ENCODE results near the gene KANTR. TPM values are rescaled to one million over a fixed set of nuclear protein-coding genes. Genes with fewer than 3 reads are reported as not detected.

KANTR gene
- total RNA-seq, 1 experiment from 2014 or later = 13.2 TPM

GRCh38 chrX:53081925-53082772, 11.8 kb upstream of the KANTR start, which contains the start of gene TSPYL2:
TSS of gene TSPYL2 (plus strand) at chrX:53082367. CDS start at chrX:53082499, 132 bp downstream.
- peak within 1 kb of the TSS; percentile 90 for H3K4me3 Mint-ChIP-seq (ENCODE audit: unreplicated experiment)
- H3K27me3 Mint-ChIP-seq (ENCODE audit: insufficient read depth, unreplicated experiment) = no peaks in the 10 kb centered on the region
- POLR2A ChIA-PET = interaction anchor here (0.6 to 1.3 kb wide), 6 partner anchors 9 to 147 kb away, joined by 3 to 10 read pairs (median 3); partner anchors contain the start of gene GPR173
- H3K36me3 ChIP-seq (ENCODE audit: control insufficient read depth, insufficient read depth, low read length) = no peaks in the 10 kb centered on the region
- H3K27ac Mint-ChIP-seq (ENCODE audit: unreplicated experiment) = peak within 1 kb of the TSS; percentile 86
- BruUV-seq (replicated peaks) = TSS peak; percentile 42
- H3K9me3 Mint-ChIP-seq (ENCODE audit: unreplicated experiment) = no peaks in the 10 kb centered on the region
- H3K4me1 Mint-ChIP-seq (ENCODE audit: low read depth, unreplicated experiment) = peaks cover 7% of the 10 kb centered on the region
- no peak for TF ChIP-seq CTCF (IDR thresholded peaks at IDR 0.05; ENCODE audit: insufficient read depth in 1 of 2, low read depth in 1 of 2, low read length in 1 of 2, severe bottlenecking in 1 of 2, unreplicated experiment in 1 of 2)
- H3K27me3 ChIP-seq (replicated peaks; ENCODE audit: control insufficient read depth, insufficient read depth, low read length) = no peaks in the 10 kb centered on the region
- peaks cover 22% of the 10 kb centered on the region for H3K36me3 Mint-ChIP-seq (ENCODE audit: insufficient read depth, unreplicated experiment)
- no peaks in the 10 kb centered on the region for H3K4me1 ChIP-seq
- H3K9me3 ChIP-seq = no peaks in the 10 kb centered on the region
- intact Hi-C loops (cut with micrococcal nuclease; ENCODE audit: unreplicated experiment) = loop anchor here (1.0 to 5.0 kb wide), 2 partner anchors 11 to 600 kb away; no protein-coding TSS in a partner anchor
- DNase-seq = peak; percentile 95
- CTCF ChIA-PET = interaction anchor here (1.2 kb wide), 1 partner anchor 63 kb away, joined by 3 read pairs; no protein-coding TSS in a partner anchor
- peak within 1 kb of the TSS; percentile 76 for H3K4me3 ChIP-seq (ENCODE audit: low read depth, low read length)

GRCh38 chrX:53082773-53083616, 10.9 kb upstream of the KANTR start:
- BruUV-seq (replicated peaks) = no TSS peak
- TF ChIP-seq CTCF (IDR thresholded peaks at IDR 0.05; ENCODE audit: insufficient read depth in 1 of 2, low read depth in 1 of 2, low read length in 1 of 2, severe bottlenecking in 1 of 2, unreplicated experiment in 1 of 2) = no peak
- no peaks in the 10 kb centered on the region for H3K27me3 Mint-ChIP-seq (ENCODE audit: insufficient read depth, unreplicated experiment)
- H3K36me3 ChIP-seq (ENCODE audit: control insufficient read depth, insufficient read depth, low read length) = no peaks in the 10 kb centered on the region; the same call in 1 of the 2 replicates
- H3K4me3 ChIP-seq (ENCODE audit: low read depth, low read length) = peak overlapping the region; percentile 76
- peaks cover 7% of the 10 kb centered on the region for H3K4me1 Mint-ChIP-seq (ENCODE audit: low read depth, unreplicated experiment)
- H3K27me3 ChIP-seq (replicated peaks; ENCODE audit: control insufficient read depth, insufficient read depth, low read length) = no peaks in the 10 kb centered on the region
- peak overlapping the region; percentile 90 for H3K4me3 Mint-ChIP-seq (ENCODE audit: unreplicated experiment)
- intact Hi-C loops (cut with micrococcal nuclease; ENCODE audit: unreplicated experiment) = loop anchor here (1.0 to 5.0 kb wide), 2 partner anchors 10 to 599 kb away; no protein-coding TSS in a partner anchor
- H3K9me3 Mint-ChIP-seq (ENCODE audit: unreplicated experiment) = no peaks in the 10 kb centered on the region
- H3K36me3 Mint-ChIP-seq (ENCODE audit: insufficient read depth, unreplicated experiment) = peaks cover 28% of the 10 kb centered on the region
- no peaks in the 10 kb centered on the region for H3K4me1 ChIP-seq
- no peaks in the 10 kb centered on the region for H3K9me3 ChIP-seq
- CTCF ChIA-PET = no interaction called here
- H3K27ac Mint-ChIP-seq (ENCODE audit: unreplicated experiment) = peak overlapping the region; percentile 86
- POLR2A ChIA-PET = interaction anchor here (1.0 to 1.3 kb wide), 3 partner anchors 100 to 148 kb away, joined by 3 to 6 read pairs (median 3); no protein-coding TSS in a partner anchor
- DNase-seq = no peak

GRCh38 chrX:53084043-53084570, 9.8 kb upstream of the KANTR start:
- ChIA-PET CTCF (no interaction called here), POLR2A (no interaction called here)
- intact Hi-C loops (cut with micrococcal nuclease; ENCODE audit: unreplicated experiment) = loop anchor here (5.0 kb wide), 1 partner anchor 598 kb away; no protein-coding TSS in a partner anchor
- Mint-ChIP-seq H3K27me3 (ENCODE audit: insufficient read depth, unreplicated experiment) (no peaks in the 10 kb centered on the region), H3K4me1 (ENCODE audit: low read depth, unreplicated experiment) (peaks cover 7% of the 10 kb centered on the region), H3K9me3 (ENCODE audit: unreplicated experiment) (no peaks in the 10 kb centered on the region), H3K36me3 (ENCODE audit: insufficient read depth, unreplicated experiment) (peaks cover 28% of the 10 kb centered on the region), H3K4me3 (ENCODE audit: unreplicated experiment) (no peak overlapping the region), H3K27ac (ENCODE audit: unreplicated experiment) (no peak overlapping the region)
- Histone ChIP-seq H3K9me3 (no peaks in the 10 kb centered on the region), H3K36me3 (ENCODE audit: control insufficient read depth, insufficient read depth, low read length) (no peaks in the 10 kb centered on the region; the same call in 1 of the 2 replicates), H3K27me3 (replicated peaks; ENCODE audit: control insufficient read depth, insufficient read depth, low read length) (no peaks in the 10 kb centered on the region), H3K4me1 (no peaks in the 10 kb centered on the region), H3K4me3 (ENCODE audit: low read depth, low read length) (no peak overlapping the region)
- no peak for DNase-seq
- no peak for TF ChIP-seq CTCF (IDR thresholded peaks at IDR 0.05; ENCODE audit: insufficient read depth in 1 of 2, low read depth in 1 of 2, low read length in 1 of 2, severe bottlenecking in 1 of 2, unreplicated experiment in 1 of 2)
- no TSS peak for BruUV-seq (replicated peaks)

Data from Caco-2 (cell line).